Left kidney (tissue), 2 donors: Measurements from ENCODE around the gene CAMKK1. TPM values are rescaled to one million over a fixed set of nuclear protein-coding genes. Genes with fewer than 3 reads are reported as not detected.
"Not testable (repeated sequence)": the region's sequence is repeated elsewhere in the genome, so short reads cannot be mapped to it uniquely, and the experiment has no call there.

Experiments
- DNase-seq: peaks from one replicate; pipeline ENCODE4 v3.0.0-alpha.2; 2013
- polyA plus RNA-seq: library from polyadenylated mRNA; unstranded; fragments of 120-200 nt; gene quantifications from one replicate; pipeline ENCODE4 v1.2.1, GENCODE V29; 2013; ENCODE audit not compliant: insufficient read length

The CAMKK1 gene
- polyA plus RNA-seq, 1 donor, result 4.2 TPM

- DNase-seq, result no peak
Measured at GRCh38 chr17:3879186-3879585, 13.7 kb downstream of the CAMKK1 start.

DNA sequence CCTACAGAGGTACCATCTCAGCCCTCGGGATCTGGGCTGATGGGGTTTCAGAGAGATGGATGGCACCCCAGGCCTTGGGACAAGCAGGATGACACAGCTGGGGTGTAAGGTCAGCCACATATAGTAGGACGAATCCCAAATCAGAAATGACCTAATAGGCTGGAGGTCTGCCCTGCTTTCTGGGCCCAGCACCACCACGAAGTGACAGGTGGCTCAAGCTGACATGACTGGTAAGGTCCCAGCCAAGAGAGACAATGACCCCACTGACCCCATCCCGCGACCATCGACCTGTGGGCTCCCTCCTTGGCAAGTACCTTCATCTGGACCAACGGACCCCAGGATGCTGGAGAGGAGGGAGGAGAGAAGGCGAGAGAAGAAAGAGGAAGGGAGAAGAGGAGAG, 15.6 kb downstream of the CAMKK1 start:
- DNase-seq, result no peak

GRCh38 chr17:3875317-3875716, 17.5 kb downstream of the CAMKK1 start:
- DNase-seq, result no peak

DNA sequence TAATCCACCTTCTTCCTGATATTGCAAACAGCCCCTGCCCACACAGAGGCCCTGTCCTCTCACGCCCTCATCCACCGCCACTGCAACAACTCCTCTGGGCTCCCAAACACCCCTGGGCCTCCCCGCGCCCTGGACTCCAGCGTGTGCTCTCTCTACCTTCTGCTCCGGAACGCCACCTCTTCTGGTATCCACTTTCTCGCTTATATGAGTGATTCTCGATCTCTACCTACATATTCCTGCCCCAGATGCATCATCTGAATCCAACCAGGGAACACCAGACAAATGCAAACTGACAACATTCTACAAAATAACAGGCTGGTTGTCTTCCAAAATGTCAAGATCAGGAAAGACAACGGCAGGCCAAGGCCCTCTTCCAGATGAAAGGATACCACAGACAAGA, 19.0 kb downstream of the CAMKK1 start:
- DNase-seq, result no peak

- no peak for DNase-seq
Measured at GRCh38 chr17:3870871-3871306, 22.0 kb downstream of the CAMKK1 start.

DNA sequence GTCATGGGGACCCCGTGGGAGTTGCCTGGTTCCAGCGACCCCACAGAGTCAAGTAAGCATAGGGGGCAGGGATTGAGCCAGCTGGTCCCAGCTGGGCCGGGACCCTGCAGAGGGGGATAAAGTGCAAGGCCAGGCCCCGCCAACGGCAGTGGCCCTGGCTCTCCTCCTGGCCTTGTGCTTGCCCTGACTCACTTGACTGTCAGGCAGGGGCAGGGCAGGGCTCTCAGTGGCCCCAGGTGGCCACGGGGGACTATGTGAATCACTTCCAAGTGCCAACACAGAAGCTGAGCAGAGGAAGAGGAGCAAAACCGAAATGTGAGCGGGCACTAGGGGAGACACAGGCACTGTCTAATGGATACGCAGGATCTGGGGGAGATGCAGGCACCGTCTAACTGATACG, 25.2 kb downstream of the CAMKK1 start:
- DNase-seq, result no peak

DNA sequence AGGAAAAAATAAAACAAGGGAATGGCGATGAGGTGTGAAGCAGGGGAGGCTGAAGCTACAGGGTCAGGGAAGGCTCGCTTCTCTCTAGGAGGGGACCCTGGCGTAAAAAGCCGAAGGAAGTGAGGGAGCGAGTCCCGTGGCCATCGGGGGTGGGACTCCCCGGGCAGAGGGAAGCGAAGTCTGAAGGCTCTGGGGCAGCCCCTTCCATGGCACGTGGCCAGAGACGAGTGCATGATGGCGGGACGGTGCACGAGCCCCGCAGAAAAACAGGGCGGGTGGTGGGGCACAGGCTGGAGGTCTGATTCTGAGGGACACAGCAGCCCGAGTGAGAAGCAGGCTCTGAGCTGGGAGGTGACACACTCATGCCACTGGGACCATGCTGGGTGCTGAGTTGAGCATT, 25.7 kb downstream of the CAMKK1 start:
- no peak for DNase-seq

DNA sequence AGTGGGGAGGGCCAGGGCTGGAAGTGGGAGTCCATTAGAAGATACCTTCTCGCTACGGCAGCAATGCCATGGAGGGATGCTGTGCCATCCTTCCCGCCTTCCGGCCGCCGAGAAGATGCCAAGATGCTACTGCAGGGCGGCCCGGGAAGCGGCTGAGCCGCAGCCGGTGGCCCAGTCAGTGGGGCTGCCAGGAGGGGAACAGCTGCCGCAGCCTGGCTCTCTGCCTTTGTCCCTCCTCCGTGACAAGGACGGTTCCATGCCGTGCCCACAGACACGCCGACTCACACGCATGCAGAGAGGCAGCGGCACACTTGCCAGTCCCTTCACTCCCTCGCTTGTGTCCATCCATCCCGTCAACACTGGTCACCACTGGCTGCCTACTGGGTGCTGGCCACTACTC, 26.6 kb downstream of the CAMKK1 start:
- no peak for DNase-seq

DNA sequence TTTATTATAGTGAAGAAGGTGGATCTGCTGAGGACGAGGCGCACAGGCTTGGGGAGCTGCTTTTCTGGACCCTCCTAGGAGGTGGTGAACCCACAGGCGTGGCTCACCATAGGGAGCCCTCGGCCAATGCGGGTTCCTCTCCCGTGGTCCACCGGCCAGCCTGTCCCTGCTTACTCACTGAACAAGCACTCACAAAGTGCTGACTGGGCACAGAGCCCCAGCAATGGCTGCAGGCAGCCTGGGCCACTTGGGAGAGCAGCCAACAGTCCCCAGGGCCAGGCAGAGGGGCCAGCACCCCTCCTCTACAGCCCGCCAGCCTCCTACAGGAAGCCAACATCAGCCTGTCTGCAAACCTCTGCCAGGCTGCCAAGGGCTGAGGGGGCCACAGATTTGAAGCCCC, 27.7 kb downstream of the CAMKK1 start:
- no peak for DNase-seq

DNA sequence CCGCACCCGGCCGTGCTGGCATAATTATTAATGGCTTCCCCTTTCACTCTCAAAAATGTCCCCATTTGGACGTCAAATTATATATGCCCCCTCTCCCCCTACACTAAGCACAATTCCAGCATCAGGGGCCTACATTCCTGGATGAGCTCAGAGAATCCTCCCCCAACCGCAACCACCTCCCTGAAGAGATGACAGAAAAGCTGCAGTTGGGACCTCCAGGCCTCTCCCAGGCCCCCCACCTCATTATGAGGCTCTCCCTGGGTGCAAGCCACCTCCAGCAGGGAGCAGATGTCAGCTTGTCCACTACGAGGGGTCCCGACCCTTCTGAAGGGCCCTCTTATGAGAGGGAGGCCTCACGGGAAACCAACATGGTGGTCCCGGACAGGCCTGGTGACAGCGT, 28.3 kb downstream of the CAMKK1 start:
- no peak for DNase-seq

DNA sequence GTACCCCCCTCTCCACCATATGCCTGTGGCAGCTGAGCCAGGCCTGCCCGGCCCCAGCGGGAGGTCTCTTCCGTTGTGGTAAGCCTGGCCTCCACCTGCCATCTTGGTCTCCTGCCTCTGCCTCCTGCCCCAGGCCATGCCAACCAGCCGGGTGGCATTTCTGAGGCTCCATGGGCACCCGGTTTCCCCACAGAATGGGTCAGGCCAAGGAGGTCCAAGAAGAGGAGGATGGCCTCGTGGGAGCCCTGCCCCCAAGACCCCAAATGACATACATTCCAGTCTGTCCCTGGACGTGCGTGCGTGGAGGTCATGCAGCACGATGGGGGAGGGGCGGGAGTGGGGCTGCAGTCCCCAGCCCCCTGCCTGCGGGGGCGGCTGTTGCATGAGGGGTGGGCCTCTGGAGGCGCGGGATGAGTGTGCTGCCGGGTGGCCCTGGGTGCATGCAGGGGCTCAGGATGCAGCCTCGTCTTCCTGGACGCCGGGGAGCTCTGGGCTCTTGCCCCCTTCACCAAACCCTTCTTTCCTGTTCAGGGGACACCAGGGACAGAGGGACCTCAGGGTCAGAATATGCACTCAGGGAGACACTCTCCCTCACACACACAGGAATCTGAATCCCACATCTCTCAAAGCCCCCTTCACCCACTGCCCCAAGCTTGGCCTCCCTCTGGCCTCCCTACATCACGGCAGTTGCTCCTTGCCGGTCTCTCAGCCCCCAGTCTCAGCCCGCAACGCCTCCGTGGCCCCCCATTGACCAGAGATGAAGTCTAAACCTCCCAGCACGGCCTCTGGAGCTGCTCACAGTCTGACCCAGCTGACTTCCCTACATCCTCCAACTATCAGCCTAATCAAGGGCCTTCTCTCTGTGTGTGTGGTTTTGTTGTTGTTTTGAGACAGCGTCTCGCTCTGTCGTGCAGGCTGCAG, 30.8 kb downstream of the CAMKK1 start:
- DNase-seq, result no peak

DNA sequence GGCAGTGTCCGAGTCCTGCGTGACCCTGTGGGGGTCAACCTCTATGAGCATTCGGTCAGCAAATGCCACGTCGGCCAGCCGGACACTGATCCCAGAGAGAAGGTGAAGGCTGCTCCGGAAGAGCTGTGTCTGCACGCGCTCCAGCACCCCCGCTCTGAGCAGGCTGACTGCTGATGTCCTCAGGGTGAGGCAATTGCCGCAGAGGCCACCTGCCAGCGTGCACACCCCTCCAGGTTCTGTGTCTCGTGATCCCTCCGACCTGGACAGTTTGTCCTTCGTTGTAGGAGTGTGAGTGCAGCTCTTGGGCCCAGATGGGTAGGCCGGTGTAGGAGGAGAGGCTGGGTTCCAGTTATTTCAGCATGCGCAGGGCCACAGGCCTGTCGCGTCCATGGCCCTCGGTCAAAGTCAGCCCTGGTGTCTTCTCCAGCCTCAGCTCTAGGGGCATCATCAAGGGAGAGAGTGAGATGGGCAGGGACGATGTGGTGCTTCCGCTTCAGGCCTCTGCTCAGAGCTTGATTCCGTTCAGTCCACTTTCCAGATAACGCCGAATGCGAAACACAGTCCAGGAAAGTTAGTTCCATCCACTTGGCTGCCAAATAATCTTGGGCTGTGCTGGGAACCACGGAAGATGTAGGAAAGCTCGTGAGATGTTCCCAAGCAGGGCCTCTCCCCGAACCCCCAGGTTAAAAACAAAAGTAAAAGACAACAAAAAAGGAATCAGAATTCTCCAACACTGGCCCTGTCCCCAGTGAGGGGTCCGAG, 31.7 kb downstream of the CAMKK1 start:
- no peak for DNase-seq

DNA sequence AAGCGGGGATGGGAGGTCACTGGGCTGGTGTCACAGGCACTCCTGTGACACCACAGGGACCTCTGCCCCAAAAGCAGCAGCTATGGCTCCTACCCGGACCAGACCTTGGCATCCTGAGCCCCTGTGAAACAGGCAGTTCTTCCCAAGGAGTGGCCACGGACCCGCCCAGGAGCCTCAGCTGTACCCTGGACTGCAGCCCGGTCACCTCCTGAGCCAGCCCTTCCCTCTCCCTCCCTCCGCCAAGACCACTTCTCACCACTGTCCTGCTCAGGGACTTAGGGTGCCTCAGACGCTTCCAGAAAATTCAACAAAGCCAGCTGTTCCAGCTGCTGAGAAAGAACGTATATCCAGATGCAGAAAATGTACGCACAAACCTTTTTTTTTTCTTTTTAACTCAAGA, 32.9 kb downstream of the CAMKK1 start:
- DNase-seq, result no peak

GRCh38 chr17:3857261-3858105, 35.4 kb downstream of the CAMKK1 start:
- DNase-seq, result no peak

DNA sequence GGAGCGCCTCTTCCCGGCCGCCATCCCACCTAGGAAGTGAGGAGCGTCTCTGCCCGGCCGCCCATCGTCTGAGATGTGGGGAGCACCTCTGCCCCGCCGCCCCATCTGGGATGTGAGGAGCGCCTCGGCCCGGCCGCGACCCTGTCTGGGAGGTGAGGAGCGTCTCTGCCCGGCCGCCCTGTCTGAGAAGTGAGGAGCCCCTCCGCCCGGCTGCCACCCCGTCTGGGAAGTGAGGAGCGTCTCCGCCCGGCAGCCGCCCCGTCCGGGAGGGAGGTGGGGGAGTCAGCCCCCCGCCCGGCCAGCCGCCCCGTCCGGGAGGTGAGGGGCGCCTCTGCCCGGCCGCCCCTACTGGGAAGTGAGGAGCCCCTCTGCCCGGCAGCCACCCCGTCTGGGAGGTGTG, 38.6 kb downstream of the CAMKK1 start:
- DNase-seq, result not testable (repeated sequence)

- DNase-seq, result no peak
Measured at GRCh38 chr17:3852561-3852960, 40.3 kb downstream of the CAMKK1 start.

DNA sequence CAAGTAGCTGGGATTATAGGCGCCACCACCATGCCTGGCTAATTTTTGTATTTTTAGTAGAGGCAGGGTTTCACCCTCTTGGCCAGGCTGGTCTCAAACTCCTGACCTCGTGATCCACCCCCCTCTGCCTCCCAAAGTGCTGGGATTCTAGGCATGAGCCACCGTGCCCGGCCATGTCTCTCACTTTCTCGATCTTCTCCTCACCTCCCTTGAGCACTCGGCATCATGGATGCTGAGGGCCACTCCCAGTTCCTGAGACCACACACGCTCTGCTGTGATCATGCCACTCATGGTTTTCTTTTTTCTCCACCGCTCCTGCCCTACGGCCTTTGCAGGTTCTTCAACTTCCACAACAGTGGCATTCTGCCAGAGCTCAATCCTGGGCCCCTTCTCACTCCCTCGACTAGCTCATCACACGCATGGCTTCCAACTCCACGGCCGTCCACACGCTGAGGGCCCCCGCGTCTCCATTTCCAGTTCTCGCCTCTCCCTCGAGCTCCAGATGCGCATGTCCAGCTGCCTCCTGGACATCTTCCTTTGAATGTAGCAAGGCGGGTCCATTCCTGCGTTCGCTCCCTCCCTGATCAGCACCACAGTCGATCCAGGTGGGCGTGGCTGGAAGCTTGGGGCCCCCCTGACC, 41.3 kb downstream of the CAMKK1 start:
- DNase-seq, result no peak

- no peak for DNase-seq
Measured at GRCh38 chr17:3848229-3848835, 44.5 kb downstream of the CAMKK1 start.

- no peak for DNase-seq
Measured at GRCh38 chr17:3847165-3847670, 45.6 kb downstream of the CAMKK1 start.

- no peak for DNase-seq
Measured at GRCh38 chr17:3846437-3847164, 46.3 kb downstream of the CAMKK1 start.
